HG02798 (cell line): ENCODE data around the gene KRT86.

Experiments used
- ATAC-seq: cut with Tn5 transposase; IDR thresholded peaks from one replicate; pipeline ENCODE4 v1.9.1; 2021; ENCODE audit warnings: mild to moderate bottlenecking; ENCODE audit not compliant: unreplicated experiment, poor library complexity

Gene KRT86

GRCh38 chr12:52347551-52348510 is 73.4 kb downstream of the KRT86 start:
- no peak for ATAC-seq

- ATAC-seq: no peak
Measured at GRCh38 chr12:52349196-52349595, 74.8 kb downstream of the KRT86 start.

- ATAC-seq: no peak
Measured at GRCh38 chr12:52350021-52350620, 75.7 kb downstream of the KRT86 start.

- ATAC-seq: no peak
Measured at GRCh38 chr12:52350786-52351185, 76.3 kb downstream of the KRT86 start.

- ATAC-seq: no peak
Measured at GRCh38 chr12:52351196-52352059, 77.0 kb downstream of the KRT86 start.

- no peak for ATAC-seq
Measured at GRCh38 chr12:52352951-52353350, 78.5 kb downstream of the KRT86 start.

GRCh38 chr12:52353766-52354165 is 79.3 kb downstream of the KRT86 start:
- ATAC-seq: no peak

GRCh38 chr12:52354200-52354599 is 79.8 kb downstream of the KRT86 start:
- ATAC-seq: no peak

- no peak for ATAC-seq
Measured at GRCh38 chr12:52355176-52355575, 80.7 kb downstream of the KRT86 start.

GRCh38 chr12:52356031-52356761 is 81.8 kb downstream of the KRT86 start:
- no peak for ATAC-seq

- no peak for ATAC-seq
Measured at GRCh38 chr12:52356762-52357580, 82.5 kb downstream of the KRT86 start.
